ENCODE results near the gene RAB40B. TPM values are rescaled to one million over a fixed set of nuclear protein-coding genes. Genes with fewer than 3 reads are reported as not detected.

Gene RAB40B
- total RNA-seq, 2 donors from 2014 or later = 23.8 to 34.9 TPM

- Histone ChIP-seq H3K4me3 (peak within 1 kb of the TSS; percentile 92 to 100), H3K9me3 (no peaks in the 10 kb centered on the region), H3K36me3 (peaks cover 0 to 5% of the 10 kb centered on the region in 2 donors), H3K4me1 (replicated peaks) (no peaks in the 10 kb centered on the region), H3K27me3 (replicated peaks; ENCODE audit: insufficient read depth) (no peaks in the 10 kb centered on the region), H3K27ac (peak within 1 kb of the TSS; percentile 94 to 99)
- intact Hi-C loops (cut with DNase I) = loop anchor here (2.0 to 5.0 kb wide), 2 partner anchors 51 to 104 kb away; partner anchors contain the start of genes RAB40B and TBCD
- TF ChIP-seq CTCF (IDR thresholded peaks at IDR 0.05) (peak in 1 of 4 experiments; percentile 16), POLR2A (IDR thresholded peaks at IDR 0.05) (peak; percentile 98), POLR2AphosphoS5 (IDR thresholded peaks at IDR 0.05) (peak; percentile 88)
- peak; percentile 94 for DNase-seq (ENCODE audit: low spot score)
- 1% methylated on average over 34 of the region's 67 CpGs for WGBS
These were observed 50.3 kb downstream of the RAB40B start, which contains the start of gene WDR45B for GRCh38 chr17:82648165-82648668. WDR45B (minus strand) TSS chr17:82648444; CDS start chr17:82648340, 104 bp downstream.

- Histone ChIP-seq H3K4me3 (peak overlapping the region; percentile 92 to 100), H3K36me3 (peaks cover 0 to 11% of the 10 kb centered on the region in 2 donors), H3K9me3 (no peaks in the 10 kb centered on the region), H3K27ac (peak overlapping the region; percentile 94 to 99), H3K27me3 (replicated peaks; ENCODE audit: insufficient read depth) (no peaks in the 10 kb centered on the region), H3K4me1 (replicated peaks) (no peaks in the 10 kb centered on the region)
- TF ChIP-seq POLR2AphosphoS5 (IDR thresholded peaks at IDR 0.05) = no peak
- peak in 1 of 4 experiments; percentile 22 for TF ChIP-seq CTCF (IDR thresholded peaks at IDR 0.05)
- no peak for DNase-seq (ENCODE audit: low spot score)
- intact Hi-C loops (cut with DNase I) = loop anchor here (2.0 to 5.0 kb wide), 2 partner anchors 51 to 105 kb away; partner anchors contain the start of genes RAB40B and TBCD
- 1% methylated on average over 54 of the region's 54 CpGs for WGBS
These were observed 50.8 kb downstream of the RAB40B start for GRCh38 chr17:82647593-82648164.

- TF ChIP-seq CTCF (IDR thresholded peaks at IDR 0.05) (no peak), POLR2A (IDR thresholded peaks at IDR 0.05) (no peak), POLR2AphosphoS5 (IDR thresholded peaks at IDR 0.05) (no peak)
- intact Hi-C loops (cut with DNase I) = loop anchor here (5.0 kb wide), 1 partner anchor 107 kb away; the partner anchor contains the start of gene TBCD
- WGBS = 96% methylated on average over 4 of the region's 4 CpGs
- no peaks in the 10 kb centered on the region for H3K4me1 ChIP-seq (replicated peaks)
- H3K27me3 ChIP-seq (replicated peaks; ENCODE audit: insufficient read depth) = no peaks in the 10 kb centered on the region
- no peak overlapping the region for H3K4me3 ChIP-seq
- H3K27ac ChIP-seq = no peak overlapping the region
- peaks cover 0 to 11% of the 10 kb centered on the region in 2 donors for H3K36me3 ChIP-seq
- no peaks in the 10 kb centered on the region for H3K9me3 ChIP-seq
- no peak for DNase-seq (ENCODE audit: low spot score)
These were observed 53.0 kb downstream of the RAB40B start for GRCh38 chr17:82645516-82645915.

- Histone ChIP-seq H3K36me3 (peaks cover 0 to 11% of the 10 kb centered on the region in 2 donors), H3K27me3 (replicated peaks; ENCODE audit: insufficient read depth) (no peaks in the 10 kb centered on the region), H3K27ac (no peak overlapping the region), H3K4me3 (no peak overlapping the region), H3K9me3 (no peaks in the 10 kb centered on the region), H3K4me1 (replicated peaks) (no peaks in the 10 kb centered on the region)
- DNase-seq (ENCODE audit: low spot score) = no peak
- 77% methylated on average over 5 of the region's 5 CpGs for WGBS
- intact Hi-C loops (cut with DNase I) = no loop called here
- no peak for TF ChIP-seq CTCF (IDR thresholded peaks at IDR 0.05)
- no peak for TF ChIP-seq POLR2AphosphoS5 (IDR thresholded peaks at IDR 0.05)
- TF ChIP-seq POLR2A (IDR thresholded peaks at IDR 0.05) = no peak
These were observed 54.4 kb downstream of the RAB40B start for GRCh38 chr17:82644148-82644547.

- DNase-seq (ENCODE audit: low spot score) = no peak
- Histone ChIP-seq H3K4me1 (replicated peaks) (no peaks in the 10 kb centered on the region), H3K9me3 (no peaks in the 10 kb centered on the region), H3K27ac (no peak overlapping the region), H3K27me3 (replicated peaks; ENCODE audit: insufficient read depth) (no peaks in the 10 kb centered on the region), H3K36me3 (peaks cover 0 to 11% of the 10 kb centered on the region in 2 donors), H3K4me3 (no peak overlapping the region)
- intact Hi-C loops (cut with DNase I) = no loop called here
- WGBS = 91% methylated on average over 14 of the region's 14 CpGs
- TF ChIP-seq POLR2AphosphoS5 (IDR thresholded peaks at IDR 0.05) (no peak), CTCF (IDR thresholded peaks at IDR 0.05) (no peak), POLR2A (IDR thresholded peaks at IDR 0.05) (no peak)
These were observed 56.5 kb downstream of the RAB40B start for GRCh38 chr17:82642022-82642421.

All from prostate gland (tissue), 2 donors.